A673 (cell line): ENCODE measurements around the gene LRRC10B.

Experiments used
- EZH2 ChIP-seq: fragments of 200-600 bp; sonication (generic); IDR thresholded peaks from 2 replicates; pipeline ENCODE4 v1.6.1; 2017; ENCODE audit warnings: borderline replicate concordance, low read depth, mild to moderate bottlenecking, mixed read lengths, antibody characterized with exemption, low read length; ENCODE audit not compliant: poor library complexity, severe bottlenecking
- TF ChIP-seq, protein P1 (sequence below): fragments of 300-800, 200-600 bp; sonication (generic); conservative IDR thresholded peaks from 2 replicates; pipeline ENCODE4 v1.5.1; 2017; ENCODE audit warnings: low read depth, mild to moderate bottlenecking, antibody characterized with exemption, low read length, moderate library complexity, mixed read lengths

DNA sequence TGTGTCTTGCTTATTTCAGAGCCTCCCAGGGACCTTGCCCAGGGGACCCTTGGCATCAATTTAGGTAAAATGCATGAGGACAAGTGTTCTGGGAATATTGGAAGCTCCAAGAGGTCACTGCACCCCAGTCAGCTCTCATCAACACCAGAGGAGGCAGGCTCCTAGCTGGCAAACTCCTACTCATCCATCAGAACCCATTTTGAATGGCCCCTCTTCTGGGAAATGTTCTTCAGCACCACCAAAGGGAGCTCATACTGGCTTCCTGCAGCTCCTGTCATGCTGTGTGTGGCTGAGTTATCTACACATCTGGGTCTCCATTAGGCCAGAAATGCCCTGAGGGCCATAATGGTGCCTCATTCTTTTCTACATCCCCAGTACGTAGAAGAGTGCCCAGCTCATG, 17.7 kb downstream of the LRRC10B start:
- TF ChIP-seq, protein P1, sequence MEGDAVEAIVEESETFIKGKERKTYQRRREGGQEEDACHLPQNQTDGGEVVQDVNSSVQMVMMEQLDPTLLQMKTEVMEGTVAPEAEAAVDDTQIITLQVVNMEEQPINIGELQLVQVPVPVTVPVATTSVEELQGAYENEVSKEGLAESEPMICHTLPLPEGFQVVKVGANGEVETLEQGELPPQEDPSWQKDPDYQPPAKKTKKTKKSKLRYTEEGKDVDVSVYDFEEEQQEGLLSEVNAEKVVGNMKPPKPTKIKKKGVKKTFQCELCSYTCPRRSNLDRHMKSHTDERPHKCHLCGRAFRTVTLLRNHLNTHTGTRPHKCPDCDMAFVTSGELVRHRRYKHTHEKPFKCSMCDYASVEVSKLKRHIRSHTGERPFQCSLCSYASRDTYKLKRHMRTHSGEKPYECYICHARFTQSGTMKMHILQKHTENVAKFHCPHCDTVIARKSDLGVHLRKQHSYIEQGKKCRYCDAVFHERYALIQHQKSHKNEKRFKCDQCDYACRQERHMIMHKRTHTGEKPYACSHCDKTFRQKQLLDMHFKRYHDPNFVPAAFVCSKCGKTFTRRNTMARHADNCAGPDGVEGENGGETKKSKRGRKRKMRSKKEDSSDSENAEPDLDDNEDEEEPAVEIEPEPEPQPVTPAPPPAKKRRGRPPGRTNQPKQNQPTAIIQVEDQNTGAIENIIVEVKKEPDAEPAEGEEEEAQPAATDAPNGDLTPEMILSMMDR, result no peak
- TF ChIP-seq EZH2, result no peak
